ENCODE data around the gene RPS6KA2. TPM values are rescaled to one million over a fixed set of nuclear protein-coding genes. Genes with fewer than 3 reads are reported as not detected.

Gene RPS6KA2
- total and polyA plus RNA-seq, 2 donors (not counting 1 experiment from before 2014, with no cell fraction given) = 2.2 to 16.0 TPM

GRCh38 chr6:166541366-166541765 lies 85.7 kb downstream of the RPS6KA2 start:
- TF ChIP-seq CTCF (IDR thresholded peaks at IDR 0.05) = no peak
- TF ChIP-seq EZH2 (IDR thresholded peaks at IDR 0.05; ENCODE audit: borderline replicate concordance, insufficient read depth, low read depth, low read length, poor library complexity, severe bottlenecking) = no peak
- WGBS (ENCODE audit: insufficient coverage) = 60% methylated on average over 10 of the region's 12 CpGs
- H3K4me1 Mint-ChIP-seq = peaks cover 22% of the 10 kb centered on the region
- no peaks in the 10 kb centered on the region for H3K79me2 ChIP-seq (ENCODE audit: control insufficient read depth, insufficient read depth, low read length)
- H3K27me3 Mint-ChIP-seq = no peaks in the 10 kb centered on the region
- peak overlapping the region; percentile 54 for H2AFZ ChIP-seq (ENCODE audit: insufficient read depth, low read depth, low read length, poor library complexity, severe bottlenecking)
- ATAC-seq (ENCODE audit: low read depth) (peak; percentile 48), DNase-seq (no peak)
- intact Hi-C loops (cut with micrococcal nuclease) = loop anchor here (1.0 kb wide), 2 partner anchors 29 to 86 kb away; partner anchors contain the start of gene RPS6KA2
- CTCF ChIA-PET = interaction anchor here (2.3 kb wide), 1 partner anchor 29 kb away, joined by 8 read pairs; no protein-coding TSS in a partner anchor
- H3K4me1 ChIP-seq (ENCODE audit: control insufficient read depth in 2 of 2, insufficient read depth in 2 of 2, low read length in 2 of 2) = peaks cover 5 to 18% of the 10 kb centered on the region in 2 donors
- H3K27me3 ChIP-seq (replicated peaks in 1 of 4; ENCODE audit: control extremely low read depth in 1 of 4, control insufficient read depth in 3 of 4, insufficient read depth in 4 of 4, low read length in 3 of 4) = no peaks in the 10 kb centered on the region
- H3K4me2 ChIP-seq (replicated peaks; ENCODE audit: low read depth, low read length, poor library complexity, severe bottlenecking) = peak overlapping the region; percentile 69
- H3K27ac Mint-ChIP-seq = peak overlapping the region; percentile 90
- H3K9ac ChIP-seq (ENCODE audit: low read length) = peak overlapping the region; percentile 61
- peak overlapping the region; percentile 59 to 73 for H3K27ac ChIP-seq (ENCODE audit: low read length in 2 of 2)
- H3K9me3 Mint-ChIP-seq (ENCODE audit: insufficient read depth) = no peaks in the 10 kb centered on the region
- H4K20me1 ChIP-seq (ENCODE audit: control insufficient read depth, insufficient read depth, low read length, poor library complexity, severe bottlenecking) = no peaks in the 10 kb centered on the region
- peak overlapping the region in 4 of 5 experiments; percentile 25 to 55 (median 42) for H3K4me3 ChIP-seq (ENCODE audit: control extremely low read depth in 1 of 5, extremely low read depth in 1 of 5, insufficient read depth in 1 of 5, low read depth in 2 of 5, low read length in 4 of 5)
- H3K4me3 Mint-ChIP-seq = peak overlapping the region; percentile 83
- no peaks in the 10 kb centered on the region for H3K9me3 ChIP-seq (ENCODE audit: control extremely low read depth in 1 of 3, control insufficient read depth in 2 of 3, insufficient read depth in 1 of 3, low read length in 2 of 3)
- H3K36me3 ChIP-seq (replicated peaks in 1 of 2; ENCODE audit: control extremely low read depth in 1 of 2, control insufficient read depth in 1 of 2, extremely low read depth in 1 of 2, insufficient read depth in 2 of 2, low read length in 1 of 2) = no peaks in the 10 kb centered on the region
- POLR2A ChIA-PET = interaction anchor here (0.6 to 0.8 kb wide), 2 partner anchors 15 to 47 kb away, joined by 3 to 5 read pairs; no protein-coding TSS in a partner anchor

- WGBS (ENCODE audit: insufficient coverage) = 55% methylated on average over 12 of the region's 18 CpGs
- ATAC-seq (ENCODE audit: low read depth) (peak; percentile 85), DNase-seq (peak; percentile 59)
- ChIA-PET POLR2A (interaction anchor here (0.8 kb wide), 1 partner anchor 47 kb away, joined by 5 read pairs; no protein-coding TSS in a partner anchor), CTCF (interaction anchor here (2.3 kb wide), 1 partner anchor 28 kb away, joined by 8 read pairs; no protein-coding TSS in a partner anchor)
- Histone ChIP-seq H2AFZ (ENCODE audit: insufficient read depth, low read depth, low read length, poor library complexity, severe bottlenecking) (peak overlapping the region; percentile 54), H3K4me2 (replicated peaks; ENCODE audit: low read depth, low read length, poor library complexity, severe bottlenecking) (peak overlapping the region; percentile 69), H3K79me2 (ENCODE audit: control insufficient read depth, insufficient read depth, low read length) (no peaks in the 10 kb centered on the region), H3K9ac (ENCODE audit: low read length) (peak overlapping the region; percentile 61), H3K4me3 (ENCODE audit: control extremely low read depth in 1 of 5, extremely low read depth in 1 of 5, insufficient read depth in 1 of 5, low read depth in 2 of 5, low read length in 4 of 5) (peak overlapping the region in 4 of 5 experiments; percentile 25 to 55 (median 42)), H3K9me3 (ENCODE audit: control extremely low read depth in 1 of 3, control insufficient read depth in 2 of 3, insufficient read depth in 1 of 3, low read length in 2 of 3) (no peaks in the 10 kb centered on the region), H3K36me3 (replicated peaks in 1 of 2; ENCODE audit: control extremely low read depth in 1 of 2, control insufficient read depth in 1 of 2, extremely low read depth in 1 of 2, insufficient read depth in 2 of 2, low read length in 1 of 2) (no peaks in the 10 kb centered on the region), H3K27ac (ENCODE audit: low read length in 2 of 2) (peak overlapping the region; percentile 59 to 73), H4K20me1 (ENCODE audit: control insufficient read depth, insufficient read depth, low read length, poor library complexity, severe bottlenecking) (no peaks in the 10 kb centered on the region), H3K27me3 (replicated peaks in 1 of 4; ENCODE audit: control extremely low read depth in 1 of 4, control insufficient read depth in 3 of 4, insufficient read depth in 4 of 4, low read length in 3 of 4) (no peaks in the 10 kb centered on the region), H3K4me1 (ENCODE audit: control insufficient read depth in 2 of 2, insufficient read depth in 2 of 2, low read length in 2 of 2) (peaks cover 5 to 18% of the 10 kb centered on the region in 2 donors)
- Mint-ChIP-seq H3K9me3 (ENCODE audit: insufficient read depth) (no peaks in the 10 kb centered on the region), H3K27me3 (no peaks in the 10 kb centered on the region), H3K27ac (peak overlapping the region; percentile 90), H3K4me3 (peak overlapping the region; percentile 83), H3K4me1 (peaks cover 22% of the 10 kb centered on the region)
- intact Hi-C loops (cut with micrococcal nuclease) = loop anchor here (1.0 kb wide), 2 partner anchors 28 to 87 kb away; partner anchors contain the start of gene RPS6KA2
- no peak for TF ChIP-seq EZH2 (IDR thresholded peaks at IDR 0.05; ENCODE audit: borderline replicate concordance, insufficient read depth, low read depth, low read length, poor library complexity, severe bottlenecking)
- TF ChIP-seq CTCF (IDR thresholded peaks at IDR 0.05) = no peak
Observed at GRCh38 chr6:166540631-166541331, 86.3 kb downstream of the RPS6KA2 start.

All from B cell (primary cell).